ENCODE results near the gene FBXO30. TPM values are rescaled to one million over a fixed set of nuclear protein-coding genes. Genes with fewer than 3 reads are reported as not detected.

The FBXO30 gene
- polyA plus RNA-seq, 4 donors, result 1.9 to 6.5 (median 3.9) TPM

GRCh38 chr6:145801021-145801420 is 13.6 kb downstream of the FBXO30 start:
- Histone ChIP-seq H3K27ac (ENCODE audit: low read depth in 1 of 3, low read length in 2 of 3) (no peak overlapping the region), H3K36me3 (ENCODE audit: control insufficient read depth in 3 of 3, insufficient read depth in 2 of 3, low read depth in 1 of 3, low read length in 3 of 3) (peaks cover 0 to 6% (median 2%) of the 10 kb centered on the region in 3 donors), H3K27me3 (ENCODE audit: control insufficient read depth in 3 of 3, insufficient read depth in 3 of 3, low read length in 3 of 3) (no peaks in the 10 kb centered on the region), H3K9me3 (ENCODE audit: control insufficient read depth in 2 of 2, insufficient read depth in 1 of 2, low read depth in 1 of 2, low read length in 1 of 2) (no peaks in the 10 kb centered on the region), H3K4me1 (ENCODE audit: control insufficient read depth in 3 of 3, insufficient read depth in 2 of 3, low read depth in 1 of 3, low read length in 2 of 3) (no peaks in the 10 kb centered on the region), H3K4me3 (ENCODE audit: low read depth in 1 of 3, low read length in 3 of 3) (no peak overlapping the region)
- FAIRE-seq (no peak), DNase-seq (no peak)
- WGBS, 3 donors, result 86 to 90% (median 87%) methylated on average over 6 of the region's 6 CpGs

- Histone ChIP-seq H3K27ac (ENCODE audit: low read depth in 1 of 3, low read length in 2 of 3) (no peak overlapping the region), H3K27me3 (ENCODE audit: control insufficient read depth in 3 of 3, insufficient read depth in 3 of 3, low read length in 3 of 3) (no peaks in the 10 kb centered on the region), H3K36me3 (ENCODE audit: control insufficient read depth in 3 of 3, insufficient read depth in 2 of 3, low read depth in 1 of 3, low read length in 3 of 3) (peaks cover 0 to 2% (median 0%) of the 10 kb centered on the region in 3 donors), H3K9me3 (ENCODE audit: control insufficient read depth in 2 of 2, insufficient read depth in 1 of 2, low read depth in 1 of 2, low read length in 1 of 2) (no peaks in the 10 kb centered on the region), H3K4me1 (ENCODE audit: control insufficient read depth in 3 of 3, insufficient read depth in 2 of 3, low read depth in 1 of 3, low read length in 2 of 3) (no peaks in the 10 kb centered on the region), H3K4me3 (ENCODE audit: low read depth in 1 of 3, low read length in 3 of 3) (no peak overlapping the region)
- DNase-seq (no peak), FAIRE-seq (no peak)
- 63 to 81% (median 80%) methylated on average over 2 of the region's 2 CpGs for WGBS, 3 donors
Measured at GRCh38 chr6:145798530-145798929, 16.1 kb downstream of the FBXO30 start.

- peaks cover 0 to 2% (median 0%) of the 10 kb centered on the region in 3 donors for H3K36me3 ChIP-seq (ENCODE audit: control insufficient read depth in 3 of 3, insufficient read depth in 2 of 3, low read depth in 1 of 3, low read length in 3 of 3)
- H3K9me3 ChIP-seq (ENCODE audit: control insufficient read depth in 2 of 2, insufficient read depth in 1 of 2, low read depth in 1 of 2, low read length in 1 of 2), result peaks cover 0 to 13% of the 10 kb centered on the region in 2 donors
- H3K27ac ChIP-seq (ENCODE audit: low read depth in 1 of 3, low read length in 2 of 3), result no peak overlapping the region
- H3K4me1 ChIP-seq (ENCODE audit: control insufficient read depth in 3 of 3, insufficient read depth in 2 of 3, low read depth in 1 of 3, low read length in 2 of 3), result no peaks in the 10 kb centered on the region
- 90 to 93% (median 91%) methylated on average over 3 of the region's 3 CpGs for WGBS, 3 donors
- H3K27me3 ChIP-seq (ENCODE audit: control insufficient read depth in 3 of 3, insufficient read depth in 3 of 3, low read length in 3 of 3), result no peaks in the 10 kb centered on the region
- no peak overlapping the region for H3K4me3 ChIP-seq (ENCODE audit: low read depth in 1 of 3, low read length in 3 of 3)
- FAIRE-seq, result no peak
- DNase-seq, result no peak
Measured at GRCh38 chr6:145789443-145789842, 25.2 kb downstream of the FBXO30 start.

- no peak for DNase-seq
- Histone ChIP-seq H3K27ac (ENCODE audit: low read depth in 1 of 3, low read length in 2 of 3) (no peak overlapping the region), H3K4me3 (ENCODE audit: low read depth in 1 of 3, low read length in 3 of 3) (no peak overlapping the region), H3K36me3 (ENCODE audit: control insufficient read depth in 3 of 3, insufficient read depth in 2 of 3, low read depth in 1 of 3, low read length in 3 of 3) (peaks cover 0 to 2% (median 0%) of the 10 kb centered on the region in 3 donors), H3K9me3 (ENCODE audit: control insufficient read depth in 2 of 2, insufficient read depth in 1 of 2, low read depth in 1 of 2, low read length in 1 of 2) (peaks cover 0 to 13% of the 10 kb centered on the region in 2 donors), H3K27me3 (ENCODE audit: control insufficient read depth in 3 of 3, insufficient read depth in 3 of 3, low read length in 3 of 3) (no peaks in the 10 kb centered on the region), H3K4me1 (ENCODE audit: control insufficient read depth in 3 of 3, insufficient read depth in 2 of 3, low read depth in 1 of 3, low read length in 2 of 3) (no peaks in the 10 kb centered on the region)
- 94 to 96% (median 95%) methylated on average over 3 of the region's 3 CpGs for WGBS, 3 donors
- no peak for FAIRE-seq
Measured at GRCh38 chr6:145787688-145788087, 26.9 kb downstream of the FBXO30 start.

GRCh38 chr6:145784683-145785082 is 29.9 kb downstream of the FBXO30 start:
- no peaks in the 10 kb centered on the region for H3K4me1 ChIP-seq (ENCODE audit: control insufficient read depth in 3 of 3, insufficient read depth in 2 of 3, low read depth in 1 of 3, low read length in 2 of 3)
- peaks cover 0 to 10% of the 10 kb centered on the region in 2 donors for H3K9me3 ChIP-seq (ENCODE audit: control insufficient read depth in 2 of 2, insufficient read depth in 1 of 2, low read depth in 1 of 2, low read length in 1 of 2)
- no peaks in the 10 kb centered on the region for H3K27me3 ChIP-seq (ENCODE audit: control insufficient read depth in 3 of 3, insufficient read depth in 3 of 3, low read length in 3 of 3)
- H3K27ac ChIP-seq (ENCODE audit: low read depth in 1 of 3, low read length in 2 of 3), result no peak overlapping the region
- DNase-seq (no peak), FAIRE-seq (no peak)
- H3K4me3 ChIP-seq (ENCODE audit: low read depth in 1 of 3, low read length in 3 of 3), result no peak overlapping the region
- H3K36me3 ChIP-seq (ENCODE audit: control insufficient read depth in 3 of 3, insufficient read depth in 2 of 3, low read depth in 1 of 3, low read length in 3 of 3), result peaks cover 0 to 2% (median 0%) of the 10 kb centered on the region in 3 donors
- WGBS, 3 donors, result 90 to 94% (median 92%) methylated on average over 1 of the region's 1 CpG

- Histone ChIP-seq H3K4me3 (ENCODE audit: low read depth in 1 of 3, low read length in 3 of 3) (no peak overlapping the region), H3K27me3 (ENCODE audit: control insufficient read depth in 3 of 3, insufficient read depth in 3 of 3, low read length in 3 of 3) (no peaks in the 10 kb centered on the region), H3K9me3 (ENCODE audit: control insufficient read depth in 2 of 2, insufficient read depth in 1 of 2, low read depth in 1 of 2, low read length in 1 of 2) (peaks cover 0 to 10% of the 10 kb centered on the region in 2 donors), H3K27ac (ENCODE audit: low read depth in 1 of 3, low read length in 2 of 3) (no peak overlapping the region), H3K36me3 (ENCODE audit: control insufficient read depth in 3 of 3, insufficient read depth in 2 of 3, low read depth in 1 of 3, low read length in 3 of 3) (peaks cover 0 to 2% (median 0%) of the 10 kb centered on the region in 3 donors), H3K4me1 (ENCODE audit: control insufficient read depth in 3 of 3, insufficient read depth in 2 of 3, low read depth in 1 of 3, low read length in 2 of 3) (no peaks in the 10 kb centered on the region)
- 79 to 93% (median 86%) methylated on average over 5 of the region's 5 CpGs for WGBS, 3 donors
- DNase-seq (no peak), FAIRE-seq (no peak)
Measured at GRCh38 chr6:145783796-145784195, 30.8 kb downstream of the FBXO30 start.

- WGBS, 3 donors, result 54 to 70% (median 59%) methylated on average over 1 of the region's 1 CpG
Measured at GRCh38 chr6:145772846-145773245, 41.7 kb downstream of the FBXO30 start.

GRCh38 chr6:145765449-145765848 is 49.1 kb downstream of the FBXO30 start:
- H3K27ac ChIP-seq (ENCODE audit: low read depth in 1 of 3, low read length in 2 of 3), result no peak overlapping the region
- no peaks in the 10 kb centered on the region for H3K9me3 ChIP-seq (ENCODE audit: control insufficient read depth in 2 of 2, insufficient read depth in 1 of 2, low read depth in 1 of 2, low read length in 1 of 2)
- DNase-seq, result no peak
- H3K4me3 ChIP-seq (ENCODE audit: low read depth in 1 of 3, low read length in 3 of 3), result no peak overlapping the region
- H3K36me3 ChIP-seq (ENCODE audit: control insufficient read depth in 3 of 3, insufficient read depth in 2 of 3, low read depth in 1 of 3, low read length in 3 of 3), result no peaks in the 10 kb centered on the region
- FAIRE-seq, result no peak
- H3K27me3 ChIP-seq (ENCODE audit: control insufficient read depth in 3 of 3, insufficient read depth in 3 of 3, low read length in 3 of 3), result no peaks in the 10 kb centered on the region
- H3K4me1 ChIP-seq (ENCODE audit: control insufficient read depth in 3 of 3, insufficient read depth in 2 of 3, low read depth in 1 of 3, low read length in 2 of 3), result no peaks in the 10 kb centered on the region

More at GRCh38 chr6:145772846-145773245, 41.7 kb downstream of the FBXO30 start:
- Histone ChIP-seq H3K9me3 (ENCODE audit: control insufficient read depth in 2 of 2, insufficient read depth in 1 of 2, low read depth in 1 of 2, low read length in 1 of 2) (no peaks in the 10 kb centered on the region), H3K27me3 (ENCODE audit: control insufficient read depth in 3 of 3, insufficient read depth in 3 of 3, low read length in 3 of 3) (no peaks in the 10 kb centered on the region), H3K4me1 (ENCODE audit: control insufficient read depth in 3 of 3, insufficient read depth in 2 of 3, low read depth in 1 of 3, low read length in 2 of 3) (no peaks in the 10 kb centered on the region), H3K27ac (ENCODE audit: low read depth in 1 of 3, low read length in 2 of 3) (no peak overlapping the region), H3K4me3 (ENCODE audit: low read depth in 1 of 3, low read length in 3 of 3) (no peak overlapping the region), H3K36me3 (ENCODE audit: control insufficient read depth in 3 of 3, insufficient read depth in 2 of 3, low read depth in 1 of 3, low read length in 3 of 3) (no peaks in the 10 kb centered on the region)
- DNase-seq, result no peak
- FAIRE-seq, result no peak

- Histone ChIP-seq H3K36me3 (ENCODE audit: control insufficient read depth in 3 of 3, insufficient read depth in 2 of 3, low read depth in 1 of 3, low read length in 3 of 3) (no peaks in the 10 kb centered on the region), H3K4me1 (ENCODE audit: control insufficient read depth in 3 of 3, insufficient read depth in 2 of 3, low read depth in 1 of 3, low read length in 2 of 3) (no peaks in the 10 kb centered on the region), H3K27me3 (ENCODE audit: control insufficient read depth in 3 of 3, insufficient read depth in 3 of 3, low read length in 3 of 3) (no peaks in the 10 kb centered on the region), H3K27ac (ENCODE audit: low read depth in 1 of 3, low read length in 2 of 3) (no peak overlapping the region), H3K4me3 (ENCODE audit: low read depth in 1 of 3, low read length in 3 of 3) (no peak overlapping the region), H3K9me3 (ENCODE audit: control insufficient read depth in 2 of 2, insufficient read depth in 1 of 2, low read depth in 1 of 2, low read length in 1 of 2) (no peaks in the 10 kb centered on the region)
- no peak for DNase-seq
- no peak for FAIRE-seq
Measured at GRCh38 chr6:145763742-145764141, 50.9 kb downstream of the FBXO30 start.
